ENCODE results near the gene POLE2. TPM values are rescaled to one million over a fixed set of nuclear protein-coding genes. Genes with fewer than 3 reads are reported as not detected.

POLE2 gene
- polyA plus RNA-seq, 4 donors, result 2.4 to 9.8 (median 8.6) TPM

DNA sequence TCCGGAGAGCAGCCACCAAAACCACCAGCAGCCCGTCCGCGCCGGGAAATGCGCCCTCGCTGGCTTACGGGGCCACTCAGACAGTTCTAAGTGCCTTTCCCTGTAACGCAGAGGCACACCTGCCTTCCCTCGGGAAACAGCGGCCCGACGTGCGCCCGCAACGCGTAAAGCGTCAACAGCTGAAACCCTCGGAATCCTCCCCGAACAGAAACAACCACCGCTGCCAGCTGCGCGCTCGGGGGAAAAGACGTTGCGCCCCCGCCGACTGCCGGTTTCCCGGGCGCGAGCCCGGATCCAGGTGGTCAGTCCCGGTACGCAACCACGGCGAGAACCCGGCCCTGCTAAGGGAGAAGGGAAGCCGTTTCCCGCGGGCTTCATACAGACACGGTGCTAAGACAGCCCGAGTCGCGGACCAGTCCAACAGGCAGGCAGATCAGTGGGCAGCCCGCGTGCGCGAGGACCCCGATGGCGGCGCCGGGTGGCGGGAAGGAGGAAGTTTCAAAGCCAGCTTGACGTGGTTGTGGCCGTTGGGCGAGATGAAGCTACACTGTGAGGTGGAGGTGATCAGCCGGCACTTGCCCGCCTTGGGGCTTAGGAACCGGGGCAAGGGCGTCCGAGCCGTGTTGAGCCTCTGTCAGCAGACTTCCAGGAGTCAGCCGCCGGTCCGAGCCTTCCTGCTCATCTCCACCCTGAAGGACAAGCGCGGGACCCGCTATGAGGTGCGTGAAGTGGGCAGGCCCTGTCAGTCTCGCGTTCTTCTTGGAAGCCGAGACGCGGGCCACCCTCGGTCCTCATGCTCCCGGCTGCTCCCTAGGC is 89.3 kb downstream of the POLE2 start, which contains the start of gene LRR1:
Gene LRR1 (plus strand): TSS at position 456 of the 816 bp plus-strand sequence. CDS start 81 bp downstream, at position 537.
- Histone ChIP-seq H3K27me3 (ENCODE audit: control insufficient read depth in 3 of 3, insufficient read depth in 3 of 3, low read length in 3 of 3) (no peaks in the 10 kb centered on the region), H3K9me3 (ENCODE audit: control insufficient read depth in 2 of 2, insufficient read depth in 1 of 2, low read depth in 1 of 2, low read length in 1 of 2) (no peaks in the 10 kb centered on the region), H3K27ac (ENCODE audit: low read depth in 1 of 3, low read length in 2 of 3) (peak within 1 kb of the TSS; percentile 96 to 99 (median 96)), H3K4me1 (ENCODE audit: control insufficient read depth in 3 of 3, insufficient read depth in 2 of 3, low read depth in 1 of 3, low read length in 2 of 3) (peaks cover 0 to 18% (median 0%) of the 10 kb centered on the region in 3 donors), H3K36me3 (ENCODE audit: control insufficient read depth in 3 of 3, insufficient read depth in 2 of 3, low read depth in 1 of 3, low read length in 3 of 3) (peaks cover 0 to 4% (median 0%) of the 10 kb centered on the region in 3 donors), H3K4me3 (ENCODE audit: low read depth in 1 of 3, low read length in 3 of 3) (peak within 1 kb of the TSS; percentile 75 to 81 (median 76))
- 0 to 1% (median 0%) methylated on average over 60 to 77 of the region's 77 CpGs for WGBS, 3 donors
- peak; percentile 87 to 96 for DNase-seq
- FAIRE-seq, result no peak

DNA sequence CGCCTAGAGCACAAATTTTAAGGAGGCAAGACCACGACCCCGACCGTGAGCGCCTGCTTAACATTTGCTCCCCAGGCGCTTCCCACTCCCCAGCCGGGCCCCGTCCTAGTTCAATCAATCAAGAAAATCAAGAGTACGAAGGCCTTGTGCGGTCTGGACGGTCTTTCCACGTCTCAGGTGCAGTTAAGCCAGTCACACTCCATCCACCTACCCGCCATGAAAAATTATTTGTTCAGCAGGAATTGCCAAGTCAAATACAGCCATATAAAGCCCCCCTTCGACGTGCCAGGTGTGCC is 89.9 kb downstream of the POLE2 start:
- H3K4me1 ChIP-seq (ENCODE audit: control insufficient read depth in 3 of 3, insufficient read depth in 2 of 3, low read depth in 1 of 3, low read length in 2 of 3), result peaks cover 0 to 18% (median 0%) of the 10 kb centered on the region in 3 donors
- 0 to 1% (median 0%) methylated on average over 15 of the region's 15 CpGs for WGBS, 3 donors
- H3K36me3 ChIP-seq (ENCODE audit: control insufficient read depth in 3 of 3, insufficient read depth in 2 of 3, low read depth in 1 of 3, low read length in 3 of 3), result no peaks in the 10 kb centered on the region
- H3K27ac ChIP-seq (ENCODE audit: low read depth in 1 of 3, low read length in 2 of 3), result peak overlapping the region; percentile 96 to 99 (median 96)
- peak overlapping the region; percentile 75 to 81 (median 76) for H3K4me3 ChIP-seq (ENCODE audit: low read depth in 1 of 3, low read length in 3 of 3)
- H3K27me3 ChIP-seq (ENCODE audit: control insufficient read depth in 3 of 3, insufficient read depth in 3 of 3, low read length in 3 of 3), result no peaks in the 10 kb centered on the region
- H3K9me3 ChIP-seq (ENCODE audit: control insufficient read depth in 2 of 2, insufficient read depth in 1 of 2, low read depth in 1 of 2, low read length in 1 of 2), result no peaks in the 10 kb centered on the region
- DNase-seq (no peak), FAIRE-seq (no peak)

DNA sequence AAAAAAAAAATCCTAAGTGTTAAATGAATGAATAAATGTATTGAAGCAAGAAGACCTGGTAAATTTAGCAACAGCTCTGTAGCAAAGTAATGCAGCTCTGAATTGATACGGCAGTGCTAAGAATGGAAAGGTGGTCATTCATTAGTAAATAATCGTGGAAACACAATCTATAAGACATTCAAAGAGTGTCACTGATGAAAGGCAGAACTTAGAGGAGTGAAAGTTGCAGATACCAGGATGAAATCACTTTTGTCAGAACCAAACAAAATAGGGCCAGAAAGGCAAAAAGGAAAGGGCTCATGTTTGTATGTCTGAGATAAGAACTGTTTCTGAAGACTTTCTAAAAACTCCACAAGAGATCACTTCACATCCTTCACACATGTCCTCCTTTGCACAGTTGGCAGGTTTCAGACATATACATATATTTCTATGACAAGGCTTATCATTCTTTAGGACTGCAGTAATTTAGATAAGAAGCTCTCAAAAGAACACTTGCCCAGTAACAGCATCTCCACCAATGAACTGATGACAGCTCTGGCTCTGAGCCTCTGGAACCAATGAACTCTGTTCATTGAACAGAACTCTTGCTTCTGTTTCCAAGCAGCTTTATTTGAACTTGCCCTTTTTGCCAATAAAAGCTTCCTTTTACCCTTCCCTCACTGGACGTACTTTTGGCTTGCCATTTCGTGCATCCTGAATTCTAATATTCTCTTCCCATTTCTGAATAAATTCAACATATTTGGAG is 93.5 kb downstream of the POLE2 start:
- FAIRE-seq (peak; percentile 55), DNase-seq (peak; percentile 90 to 97)
- Histone ChIP-seq H3K9me3 (ENCODE audit: control insufficient read depth in 2 of 2, insufficient read depth in 1 of 2, low read depth in 1 of 2, low read length in 1 of 2) (no peaks in the 10 kb centered on the region), H3K27ac (ENCODE audit: low read depth in 1 of 3, low read length in 2 of 3) (peak overlapping the region in 1 of 3 donors; percentile 90), H3K27me3 (ENCODE audit: control insufficient read depth in 3 of 3, insufficient read depth in 3 of 3, low read length in 3 of 3) (no peaks in the 10 kb centered on the region), H3K36me3 (ENCODE audit: control insufficient read depth in 3 of 3, insufficient read depth in 2 of 3, low read depth in 1 of 3, low read length in 3 of 3) (no peaks in the 10 kb centered on the region), H3K4me1 (ENCODE audit: control insufficient read depth in 3 of 3, insufficient read depth in 2 of 3, low read depth in 1 of 3, low read length in 2 of 3) (peaks cover 0 to 16% (median 0%) of the 10 kb centered on the region in 3 donors), H3K4me3 (ENCODE audit: low read depth in 1 of 3, low read length in 3 of 3) (no peak overlapping the region)
- 6 to 31% (median 27%) methylated on average over 4 of the region's 4 CpGs for WGBS, 3 donors

Other genes starting within 250 kb of the POLE2 start
- gene RPS29, start 101.8 kb downstream of the POLE2 start, polyA plus RNA-seq, result 1,000 to 10,000 TPM; 2,810 to 5,742 (median 3,888) TPM
- 10 to 100 TPM; 13.3 to 21.0 (median 16.2) TPM for gene LRR1, start 89.3 kb downstream of the POLE2 start, polyA plus RNA-seq
- gene RPL36AL, start 67.6 kb downstream of the POLE2 start, polyA plus RNA-seq, result 100 to 1,000 TPM; 328 to 910 (median 674) TPM
- 10 to 100 TPM; 13.5 to 59.1 (median 26.0) TPM for gene MGAT2, start 67.4 kb downstream of the POLE2 start, polyA plus RNA-seq
- 10 to 100 TPM in 2 of 4 donors, 1 to 10 TPM in 2; 8.3 to 19.5 (median 10.3) TPM for gene DNAAF2, start 53.0 kb downstream of the POLE2 start, polyA plus RNA-seq
- gene KLHDC1, start 4.9 kb upstream of the POLE2 start, polyA plus RNA-seq, result 1 to 10 TPM; 1.3 to 4.0 (median 2.5) TPM
- 100 to 1,000 TPM in 2 of 4 donors, 10 to 100 TPM in 2; 40.0 to 135 (median 103) TPM for gene KLHDC2, start 79.9 kb upstream of the POLE2 start, polyA plus RNA-seq
- 10 to 100 TPM; 19.6 to 43.8 (median 31.3) TPM for gene NEMF, start 164.6 kb upstream of the POLE2 start, polyA plus RNA-seq
- gene ARF6, start 204.9 kb upstream of the POLE2 start, polyA plus RNA-seq, result 10 to 100 TPM; 51.9 to 78.6 (median 65.0) TPM